Measurements from ENCODE around the gene NEO1.

NEO1 gene

GRCh38 chr15:73047882-73048281 lies 4.4 kb upstream of the NEO1 start:
- no peaks in the 10 kb centered on the region for H3K36me3 ChIP-seq (ENCODE audit: insufficient read depth, low read length)
- H3K79me2 ChIP-seq (ENCODE audit: insufficient read depth, low read length): no peaks in the 10 kb centered on the region
- no peak overlapping the region for H3K4me3 ChIP-seq (ENCODE audit: low read depth, low read length, poor library complexity, severe bottlenecking)
- H3K9me3 ChIP-seq (ENCODE audit: low read length): no peaks in the 10 kb centered on the region
- H4K20me1 ChIP-seq (ENCODE audit: insufficient read depth, low read length): no peaks in the 10 kb centered on the region
- H3K9me2 ChIP-seq (ENCODE audit: low read depth, low read length): no peaks in the 10 kb centered on the region
- H3K27me3 ChIP-seq (ENCODE audit: insufficient read depth, low read length): no peaks in the 10 kb centered on the region; the same call in 1 of the 2 replicates
- no peak overlapping the region for H3K4me2 ChIP-seq (ENCODE audit: low read length)
- H3K27ac ChIP-seq (ENCODE audit: low read depth, low read length, poor library complexity, severe bottlenecking): no peak overlapping the region
- H3K4me1 ChIP-seq (ENCODE audit: insufficient read depth, low read length, severe bottlenecking): peaks cover 1% of the 10 kb centered on the region
- no peak overlapping the region for H3K9ac ChIP-seq (ENCODE audit: low read length)
- H2AFZ ChIP-seq (ENCODE audit: low read length): no peak overlapping the region
- H3F3A ChIP-seq (ENCODE audit: insufficient read depth, low read length): no peaks in the 10 kb centered on the region
- TF ChIP-seq EZH2 (IDR thresholded peaks at IDR 0.05; ENCODE audit: borderline replicate concordance, low read length) (no peak), CTCF (IDR thresholded peaks at IDR 0.05; ENCODE audit: low read length) (no peak)

DNA sequence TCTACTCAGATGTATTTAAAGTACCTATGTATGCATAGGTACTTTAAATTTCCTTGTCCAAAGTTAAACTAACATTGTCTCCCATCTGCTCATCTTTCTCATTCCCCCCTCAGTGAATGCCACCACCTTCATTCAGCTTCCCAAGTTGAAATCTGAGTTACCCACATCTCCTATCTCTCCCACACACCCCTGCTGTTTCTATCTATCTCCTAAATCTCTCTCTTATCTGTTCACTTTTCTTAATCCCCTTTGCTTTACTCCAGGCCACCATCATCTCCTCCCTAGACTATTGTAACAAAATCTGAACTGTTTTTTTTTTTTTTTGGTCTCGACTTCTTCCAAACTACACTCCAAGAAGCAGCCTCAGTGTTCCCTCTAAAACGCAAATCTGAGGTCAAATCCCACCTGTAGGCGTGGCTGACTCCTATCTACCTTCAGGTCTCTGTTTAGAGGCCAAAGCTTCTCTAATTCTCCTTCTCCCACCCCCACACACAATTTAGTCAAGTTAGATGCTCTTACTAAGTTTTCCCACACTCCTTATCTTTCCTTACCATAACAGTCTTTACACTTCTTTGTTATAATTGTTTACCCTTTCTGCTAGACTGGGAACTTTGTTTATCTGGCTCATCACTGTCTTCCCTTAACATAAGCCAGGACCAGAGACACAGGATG lies 3.5 kb upstream of the NEO1 start:
- no peaks in the 10 kb centered on the region for H3F3A ChIP-seq (ENCODE audit: insufficient read depth, low read length)
- no peak overlapping the region for H3K27ac ChIP-seq (ENCODE audit: low read depth, low read length, poor library complexity, severe bottlenecking)
- H3K4me3 ChIP-seq (ENCODE audit: low read depth, low read length, poor library complexity, severe bottlenecking): no peak overlapping the region
- no peaks in the 10 kb centered on the region for H3K36me3 ChIP-seq (ENCODE audit: insufficient read depth, low read length)
- H3K9me3 ChIP-seq (ENCODE audit: low read length): no peaks in the 10 kb centered on the region
- no peak overlapping the region for H3K9ac ChIP-seq (ENCODE audit: low read length)
- no peak overlapping the region for H2AFZ ChIP-seq (ENCODE audit: low read length)
- no peak for TF ChIP-seq EZH2 (IDR thresholded peaks at IDR 0.05; ENCODE audit: borderline replicate concordance, low read length)
- TF ChIP-seq CTCF (IDR thresholded peaks at IDR 0.05; ENCODE audit: low read length): no peak
- H3K79me2 ChIP-seq (ENCODE audit: insufficient read depth, low read length): no peaks in the 10 kb centered on the region
- H3K4me2 ChIP-seq (ENCODE audit: low read length): no peak overlapping the region
- H3K9me2 ChIP-seq (ENCODE audit: low read depth, low read length): no peaks in the 10 kb centered on the region
- peaks cover 8% of the 10 kb centered on the region for H3K4me1 ChIP-seq (ENCODE audit: insufficient read depth, low read length, severe bottlenecking)
- no peaks in the 10 kb centered on the region for H4K20me1 ChIP-seq (ENCODE audit: insufficient read depth, low read length)
- no peaks in the 10 kb centered on the region; the same call in 1 of the 2 replicates for H3K27me3 ChIP-seq (ENCODE audit: insufficient read depth, low read length)

DNA sequence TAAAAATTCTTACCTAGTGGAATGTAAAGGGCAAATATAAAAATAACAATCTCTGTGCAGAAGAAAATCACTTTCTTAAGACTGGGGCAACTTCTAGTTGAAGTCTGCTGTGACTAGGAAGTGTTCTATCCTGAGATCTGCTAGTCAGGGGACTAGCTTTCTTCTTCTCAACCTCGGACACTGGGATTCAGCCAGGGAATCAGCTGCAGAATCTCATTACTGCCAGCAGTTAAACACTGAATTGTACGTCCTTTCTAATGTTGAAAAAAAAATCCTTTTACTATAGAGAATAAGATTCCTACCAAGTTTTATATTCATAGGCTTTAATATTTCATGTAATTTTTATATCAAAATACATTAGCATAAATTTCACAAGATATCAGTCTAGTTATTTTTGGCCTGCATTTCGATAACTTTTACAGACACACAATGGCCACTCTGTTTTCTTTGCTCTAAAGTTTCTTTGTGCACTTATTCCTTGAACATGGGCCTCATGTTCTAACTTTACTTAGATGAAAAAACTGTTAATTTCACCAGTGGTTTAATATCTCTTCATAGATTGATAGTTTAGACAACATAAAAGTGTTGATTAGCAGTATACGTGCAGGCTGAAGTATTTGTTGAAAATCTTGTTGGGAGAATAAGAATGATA lies 2.6 kb upstream of the NEO1 start:
- no peak overlapping the region for H3K4me2 ChIP-seq (ENCODE audit: low read length)
- no peaks in the 10 kb centered on the region for H3K36me3 ChIP-seq (ENCODE audit: insufficient read depth, low read length)
- H3K79me2 ChIP-seq (ENCODE audit: insufficient read depth, low read length): no peaks in the 10 kb centered on the region
- no peak overlapping the region for H3K9ac ChIP-seq (ENCODE audit: low read length)
- H3K27ac ChIP-seq (ENCODE audit: low read depth, low read length, poor library complexity, severe bottlenecking): no peak overlapping the region
- no peak overlapping the region for H3K4me3 ChIP-seq (ENCODE audit: low read depth, low read length, poor library complexity, severe bottlenecking)
- no peaks in the 10 kb centered on the region for H3F3A ChIP-seq (ENCODE audit: insufficient read depth, low read length)
- H3K27me3 ChIP-seq (ENCODE audit: insufficient read depth, low read length): no peaks in the 10 kb centered on the region; the same call in 1 of the 2 replicates
- H2AFZ ChIP-seq (ENCODE audit: low read length): no peak overlapping the region
- no peaks in the 10 kb centered on the region for H3K9me2 ChIP-seq (ENCODE audit: low read depth, low read length)
- no peaks in the 10 kb centered on the region for H4K20me1 ChIP-seq (ENCODE audit: insufficient read depth, low read length)
- TF ChIP-seq CTCF (IDR thresholded peaks at IDR 0.05; ENCODE audit: low read length) (no peak), EZH2 (IDR thresholded peaks at IDR 0.05; ENCODE audit: borderline replicate concordance, low read length) (no peak)
- H3K4me1 ChIP-seq (ENCODE audit: insufficient read depth, low read length, severe bottlenecking): peaks cover 8% of the 10 kb centered on the region
- no peaks in the 10 kb centered on the region for H3K9me3 ChIP-seq (ENCODE audit: low read length)

All from OCI-LY1 (cell line).